GM12878 (cell line): Measurements from ENCODE around the gene SEMA3D. TPM values are rescaled to one million over a fixed set of nuclear protein-coding genes. Genes with fewer than 3 reads are reported as not detected.

Experiments
- ATAC-seq: fragments of 200-7000 bp; cut with Tn5 transposase; 3 replicates; pipeline ENCODE4 v1.9.1; 2020; ENCODE audit warnings: mild to moderate bottlenecking, moderate library complexity
- BruUV-seq: library from RNA; stranded (reverse); fragments of 400-500 nt; replicated peaks from 2 replicates; lab custom pipeline; 2021; lab: Mats Ljungman, UMichigan
- CTCF ChIA-PET: fragments of 300-600 bp; sonication (Branson Sonifier 250); formaldehyde crosslinking; extraction: SDS; loops from one replicate; lab custom pipeline; 2021; ENCODE audit warnings: inconsistent platforms; lab: Yijun Ruan, JAX
- POLR2A ChIA-PET: fragments of 350-600 bp; formaldehyde crosslinking; extraction: SDS; loops from one replicate; lab custom pipeline; 2021; ENCODE audit warnings: inconsistent platforms; lab: Charles Lee
- RAD21 ChIA-PET: fragments of 300-600 bp; sonication (Branson Sonifier 250); formaldehyde crosslinking; loops from one replicate; lab custom pipeline; 2023; ENCODE audit warnings: antibody characterized with exemption; ENCODE audit not compliant: unreplicated experiment; lab: Charles Lee
- SMC1A ChIA-PET: fragments of 300-600 bp; sonication (Branson Sonifier 250); formaldehyde crosslinking; loops from one replicate; lab custom pipeline; 2023; ENCODE audit not compliant: unreplicated experiment, uncharacterized antibody; lab: Charles Lee
- DNase-seq: peaks from one replicate; pipeline ENCODE4 v3.0.0-alpha.2; 2011; ENCODE audit warnings: low read depth, low spot score
- FAIRE-seq: peaks from 3 replicates; lab custom pipeline; 2011; peaks lifted over from hg19 to GRCh38; lab: Jason Lieb, UNC
- H2AFZ ChIP-seq: 2 replicates; pipeline ENCODE4 v1.6.0; 2011; ENCODE audit warnings: low read depth, low read length, control low read depth; ENCODE audit not compliant: control insufficient read depth
- H3K27ac ChIP-seq: 2 replicates; pipeline ENCODE4 v1.5.1; 2011; ENCODE audit warnings: control low read depth; ENCODE audit not compliant: control insufficient read depth, insufficient read depth
- H3K27me3 ChIP-seq, 2 experiments: replicated peaks in 1 of 2; 2 replicates each; pipeline versions ENCODE4 v1.6.0 to v1.6.1; 2011; ENCODE audit warnings: low read length in 1 of 2; ENCODE audit not compliant: control insufficient read depth in 2 of 2, insufficient read depth in 2 of 2
- H3K36me3 ChIP-seq, 2 experiments: 2 replicates each; pipeline ENCODE4 v1.5.1; 2011; ENCODE audit warnings: low read length in 1 of 2; ENCODE audit not compliant: control insufficient read depth in 2 of 2, insufficient read depth in 2 of 2
- H3K4me1 ChIP-seq: 2 replicates; pipeline ENCODE4 v1.6.1; 2011; ENCODE audit warnings: mild to moderate bottlenecking, low read length, moderate library complexity, mixed read lengths; ENCODE audit not compliant: control insufficient read depth, insufficient read depth
- H3K4me2 ChIP-seq: 2 replicates; pipeline ENCODE4 v1.6.0; 2011; ENCODE audit warnings: control low read depth; ENCODE audit not compliant: control insufficient read depth, insufficient read depth
- H3K4me3 ChIP-seq: fragments of 200-600 bp; sonication (generic); 2 replicates; pipeline ENCODE4 v1.5.1; 2016
- H3K79me2 ChIP-seq: 2 replicates; pipeline ENCODE4 v1.6.0; 2011; ENCODE audit warnings: low read length; ENCODE audit not compliant: control insufficient read depth, insufficient read depth
- H3K9ac ChIP-seq: 2 replicates; pipeline ENCODE4 v1.8.0; 2011; ENCODE audit warnings: low read length, control low read depth, mixed read lengths; ENCODE audit not compliant: control insufficient read depth, insufficient read depth
- H3K9me3 ChIP-seq: replicated peaks from 3 replicates; pipeline ENCODE4 v1.5.1; 2011; ENCODE audit warnings: mild to moderate bottlenecking, low read length; ENCODE audit not compliant: control insufficient read depth, insufficient read depth
- H4K20me1 ChIP-seq: 2 replicates; pipeline ENCODE4 v1.6.0; 2011; ENCODE audit not compliant: control insufficient read depth, insufficient read depth
- E2F8 ChIP-seq: fragments of 450-650 bp; IDR thresholded peaks from 2 replicates; pipeline ENCODE4 v1.6.1; 2018; ENCODE audit warnings: mild to moderate bottlenecking, low read depth, moderate library complexity; ENCODE audit not compliant: partially characterized antibody
- FOXK2 ChIP-seq: fragments of 450-650 bp; IDR thresholded peaks from 2 replicates; pipeline ENCODE4 v1.6.1; 2017; ENCODE audit warnings: mild to moderate bottlenecking, moderate library complexity
- JUNB ChIP-seq: IDR thresholded peaks from 2 replicates; pipeline ENCODE4 v1.6.1; 2016; ENCODE audit warnings: antibody characterized with exemption, mild to moderate bottlenecking
- NBN ChIP-seq: fragments of 450-650 bp; IDR thresholded peaks from 2 replicates; pipeline ENCODE4 v1.6.1; 2016
- RUNX3 ChIP-seq: IDR thresholded peaks from 2 replicates; pipeline ENCODE4 v1.6.1; 2012; ENCODE audit warnings: low read length, inconsistent platforms
- SRF ChIP-seq, 2 experiments: IDR thresholded peaks; 2 replicates each; pipeline ENCODE4 v1.6.1; 2011; ENCODE audit warnings: low read depth in 2 of 2, low read length in 2 of 2, mild to moderate bottlenecking in 1 of 2, moderate library complexity in 1 of 2
- in situ Hi-C: fragments of 300-500 bp; cut with MboI; formaldehyde crosslinking; loops from 9 replicates; pipeline ENCODE4 v1.14.3; 2018; ENCODE audit warnings: mixed read lengths
- intact Hi-C: fragments of 100-400 bp; cut with micrococcal nuclease; formaldehyde crosslinking; loops from one replicate; pipeline ENCODE4 v1.14.2; 2022; ENCODE audit not compliant: unreplicated experiment
- polyA plus RNA-seq, 11 experiments: library from polyadenylated mRNA; depleted of rRNA in 4 of 11; unstranded in 6 of 11; stranded (reverse) in 5 of 11; fragments of >200 nt; fragmentation: Nextera tagmentation in 4 of 11; fragmentation: Illumina TruSeq in 1 of 11; extraction: Ambion mirVana in 4 of 11; extraction: Trizol in 1 of 11; gene quantifications; 1 replicate in 1 of 11; 2 replicates in 10 of 11; pipeline versions ENCODE4 v1.2.1 to v1.2.3, GENCODE V29; 2011 to 2016; ENCODE audit warnings: inconsistent platforms in 2 of 11, missing spikeins in 2 of 11, low read depth in 1 of 11
- total RNA-seq, 4 experiments: library from RNA; depleted of rRNA in 3 of 4; stranded (reverse); fragments of >200 nt in 3 of 4; fragmentation: Illumina TruSeq in 1 of 4; extraction: Trizol in 1 of 4; gene quantifications; 2 replicates each; pipeline versions ENCODE4 v1.2.1 to v1.2.3, GENCODE V29; 2013 to 2021
- TF ChIP-seq, protein P1 (sequence below): IDR thresholded peaks from 2 replicates; pipeline ENCODE4 v1.6.1; 2012; ENCODE audit warnings: low read depth, low read length, improper control_type of control experiment

SEMA3D gene
- total and polyA plus RNA-seq, 10 of the 15 experiments (the other 5 are each of a cell fraction or from before 2014, with no cell fraction given) = 0.04 TPM; not detected in 9

DNA sequence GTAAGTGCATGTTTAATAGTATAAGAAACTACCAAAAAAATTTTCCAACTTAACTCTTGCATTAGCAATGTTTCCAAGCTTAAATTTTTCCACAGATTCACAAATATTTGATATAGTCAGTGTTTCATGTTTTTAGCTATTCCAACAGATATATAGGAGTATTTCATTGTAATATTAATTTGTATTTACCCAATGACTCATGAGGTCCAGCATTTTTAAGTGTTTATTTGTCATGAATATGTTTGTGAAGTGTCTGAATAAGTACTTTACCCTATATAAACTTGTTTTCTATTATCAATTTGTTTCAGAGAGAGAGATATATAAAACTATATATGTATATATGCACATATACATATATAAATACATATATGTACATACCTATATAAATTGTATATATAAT is 71.0 kb downstream of the SEMA3D start:
- no peak overlapping the region for H2AFZ ChIP-seq
- FAIRE-seq (no peak), DNase-seq (no peak), ATAC-seq (no peak)
- POLR2A ChIA-PET = no interaction called here
- H3K4me3 ChIP-seq = no peak overlapping the region
- H3K9me3 ChIP-seq = no peaks in the 10 kb centered on the region
- no peaks in the 10 kb centered on the region for H3K79me2 ChIP-seq
- BruUV-seq = no TSS peak
- H3K27ac ChIP-seq = no peak overlapping the region
- SMC1A ChIA-PET = no interaction called here
- CTCF ChIA-PET = no interaction called here
- no peaks in the 10 kb centered on the region for H3K27me3 ChIP-seq
- no peak overlapping the region for H3K9ac ChIP-seq
- intact Hi-C loops = no loop called here
- TF ChIP-seq SRF (IDR thresholded peaks at IDR 0.05; ENCODE audit: low read depth in 2 of 2, low read length in 2 of 2) = no peak
- TF ChIP-seq RUNX3 = no peak
- TF ChIP-seq, protein P1, sequence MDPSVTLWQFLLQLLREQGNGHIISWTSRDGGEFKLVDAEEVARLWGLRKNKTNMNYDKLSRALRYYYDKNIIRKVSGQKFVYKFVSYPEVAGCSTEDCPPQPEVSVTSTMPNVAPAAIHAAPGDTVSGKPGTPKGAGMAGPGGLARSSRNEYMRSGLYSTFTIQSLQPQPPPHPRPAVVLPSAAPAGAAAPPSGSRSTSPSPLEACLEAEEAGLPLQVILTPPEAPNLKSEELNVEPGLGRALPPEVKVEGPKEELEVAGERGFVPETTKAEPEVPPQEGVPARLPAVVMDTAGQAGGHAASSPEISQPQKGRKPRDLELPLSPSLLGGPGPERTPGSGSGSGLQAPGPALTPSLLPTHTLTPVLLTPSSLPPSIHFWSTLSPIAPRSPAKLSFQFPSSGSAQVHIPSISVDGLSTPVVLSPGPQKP = no peak
- TF ChIP-seq E2F8 = no peak
- no peak for TF ChIP-seq FOXK2
- no peak for TF ChIP-seq NBN
- no peak for TF ChIP-seq JUNB
- in situ Hi-C loops = no loop called here
- no peaks in the 10 kb centered on the region for H3K4me1 ChIP-seq
- H4K20me1 ChIP-seq = no peaks in the 10 kb centered on the region
- no peaks in the 10 kb centered on the region for H3K36me3 ChIP-seq
- no peak overlapping the region for H3K4me2 ChIP-seq
- RAD21 ChIA-PET = no interaction called here
